ENCODE data around the gene CDYL2. TPM values are rescaled to one million over a fixed set of nuclear protein-coding genes. Genes with fewer than 3 reads are reported as not detected.

CDYL2 gene
- total and polyA plus RNA-seq, 2 donors (not counting 3 experiments of a cell fraction or from before 2014, with no cell fraction given), result 7.1 to 71.3 TPM

GRCh38 chr16:80841231-80841630 lies 36.8 kb upstream of the CDYL2 start:
- H3K4me3 ChIP-seq (replicated peaks in 1 of 3; ENCODE audit: insufficient read depth in 1 of 3, low read depth in 1 of 3, low read length in 3 of 3), result no peak overlapping the region
- FAIRE-seq (no peak), DNase-seq (ENCODE audit: low read depth, low spot score) (no peak)
- no TSS peak for BruUV-seq (replicated peaks)
- H3K4me2 ChIP-seq (ENCODE audit: insufficient read depth, low read length), result no peak overlapping the region
- POLR2A ChIA-PET, result no interaction called here
- no peaks in the 10 kb centered on the region for H3K4me1 ChIP-seq (ENCODE audit: control insufficient read depth, extremely low read depth, insufficient read depth, low read length)
- CTCF ChIA-PET, result interaction anchor here (1.0 kb wide), 1 partner anchor 11 kb away, joined by 3 read pairs; no protein-coding TSS in a partner anchor
- H3K27ac ChIP-seq (ENCODE audit: insufficient read depth, low read depth, low read length), result no peak overlapping the region
- no peaks in the 10 kb centered on the region for H3K79me2 ChIP-seq (ENCODE audit: control insufficient read depth, insufficient read depth, low read length)
- no peaks in the 10 kb centered on the region for H4K20me1 ChIP-seq (replicated peaks; ENCODE audit: control insufficient read depth, extremely low read depth, insufficient read depth, low read length)
- no peaks in the 10 kb centered on the region for H3K9me3 ChIP-seq (replicated peaks; ENCODE audit: control insufficient read depth, insufficient read depth, low read length)
- intact Hi-C loops (cut with micrococcal nuclease) (no loop called here), dilution Hi-C loops (cut with MboI; ENCODE audit: extremely low pct_ligation_motif_present, low sequenced_read_pairs) (no loop called here)
- peaks cover 2 to 6% of the 10 kb centered on the region in 2 experiments for H3K27me3 ChIP-seq (ENCODE audit: control insufficient read depth in 2 of 2, insufficient read depth in 2 of 2, low read length in 2 of 2)
- no peaks in the 10 kb centered on the region for H3K9me1 ChIP-seq (replicated peaks; ENCODE audit: control insufficient read depth, extremely low read depth, insufficient read depth, low read length)
- no peaks in the 10 kb centered on the region for H3K36me3 ChIP-seq (ENCODE audit: control insufficient read depth in 2 of 2, extremely low read depth in 1 of 2, insufficient read depth in 2 of 2, low read length in 2 of 2)
- no peak overlapping the region for H2AFZ ChIP-seq (ENCODE audit: low read depth, low read length)
- no peak overlapping the region for H3K9ac ChIP-seq (replicated peaks; ENCODE audit: extremely low read depth, insufficient read depth, low read length)
- TF ChIP-seq POLR2AphosphoS5 (IDR thresholded peaks at IDR 0.05; ENCODE audit: insufficient read depth, low read depth, low read length) (no peak), EZH2 (IDR thresholded peaks at IDR 0.05; ENCODE audit: borderline replicate concordance, low read depth, low read length, severe bottlenecking) (no peak), POLR2A (IDR thresholded peaks at IDR 0.05; ENCODE audit: low read depth, low read length) (no peak), CTCF (IDR thresholded peaks at IDR 0.05; ENCODE audit: extremely low read depth in 1 of 2, insufficient read depth in 1 of 2, low read depth in 1 of 2, low read length in 2 of 2) (no peak)

GRCh38 chr16:80837533-80838147 lies 33.2 kb upstream of the CDYL2 start:
- TF ChIP-seq POLR2AphosphoS5 (IDR thresholded peaks at IDR 0.05; ENCODE audit: insufficient read depth, low read depth, low read length), result no peak
- TF ChIP-seq FOS (IDR thresholded peaks at IDR 0.05; ENCODE audit: borderline replicate concordance, insufficient read depth, low read length), result no peak
- no peak for TF ChIP-seq EZH2 (IDR thresholded peaks at IDR 0.05; ENCODE audit: borderline replicate concordance, low read depth, low read length, severe bottlenecking)
- Histone ChIP-seq H3K9me1 (replicated peaks; ENCODE audit: control insufficient read depth, extremely low read depth, insufficient read depth, low read length) (no peaks in the 10 kb centered on the region), H3K4me1 (ENCODE audit: control insufficient read depth, extremely low read depth, insufficient read depth, low read length) (no peaks in the 10 kb centered on the region), H3K4me2 (ENCODE audit: insufficient read depth, low read length) (no peak overlapping the region), H4K20me1 (replicated peaks; ENCODE audit: control insufficient read depth, extremely low read depth, insufficient read depth, low read length) (no peaks in the 10 kb centered on the region), H2AFZ (ENCODE audit: low read depth, low read length) (no peak overlapping the region), H3K4me3 (replicated peaks in 1 of 3; ENCODE audit: insufficient read depth in 1 of 3, low read depth in 1 of 3, low read length in 3 of 3) (no peak overlapping the region), H3K9me3 (replicated peaks; ENCODE audit: control insufficient read depth, insufficient read depth, low read length) (no peaks in the 10 kb centered on the region), H3K27ac (ENCODE audit: insufficient read depth, low read depth, low read length) (no peak overlapping the region), H3K79me2 (ENCODE audit: control insufficient read depth, insufficient read depth, low read length) (no peaks in the 10 kb centered on the region), H3K9ac (replicated peaks; ENCODE audit: extremely low read depth, insufficient read depth, low read length) (no peak overlapping the region), H3K36me3 (ENCODE audit: control insufficient read depth in 2 of 2, extremely low read depth in 1 of 2, insufficient read depth in 2 of 2, low read length in 2 of 2) (no peaks in the 10 kb centered on the region), H3K27me3 (ENCODE audit: control insufficient read depth in 2 of 2, insufficient read depth in 2 of 2, low read length in 2 of 2) (peaks cover 4 to 5% of the 10 kb centered on the region in 2 experiments)
- dilution Hi-C loops (cut with MboI; ENCODE audit: extremely low pct_ligation_motif_present, low sequenced_read_pairs), result no loop called here
- no peak for DNase-seq (ENCODE audit: low read depth, low spot score)
- no peak for FAIRE-seq
- BruUV-seq (replicated peaks), result no TSS peak
- POLR2A ChIA-PET, result no interaction called here
- intact Hi-C loops (cut with micrococcal nuclease), result no loop called here
- CTCF ChIA-PET, result interaction anchor here (1.0 to 3.3 kb wide), 3 partner anchors 13 to 311 kb away, joined by 3 to 13 read pairs (median 5); no protein-coding TSS in a partner anchor
